Myocyte (in vitro differentiated cells): ENCODE results near the gene BTBD3. TPM values are rescaled to one million over a fixed set of nuclear protein-coding genes. Genes with fewer than 3 reads are reported as not detected.

Source experiments
- DNase-seq: peaks from one replicate; pipeline ENCODE4 v3.0.0-alpha.2; 2012; ENCODE audit warnings: low read depth
- polyA plus RNA-seq: library from polyadenylated mRNA; unstranded; fragments of >200 nt; gene quantifications from one replicate; pipeline ENCODE4 v1.2.1, GENCODE V29; 2012; ENCODE audit warnings: missing spikeins
- total RNA-seq: library from RNA; depleted of rRNA; stranded (reverse); fragments of >200 nt; gene quantifications from 2 replicates; pipeline ENCODE4 v1.2.3, GENCODE V29; 2014

Gene BTBD3
- 18.6 and 30.5 TPM in 2 replicates for total RNA-seq
- 5.8 TPM for polyA plus RNA-seq

DNA sequence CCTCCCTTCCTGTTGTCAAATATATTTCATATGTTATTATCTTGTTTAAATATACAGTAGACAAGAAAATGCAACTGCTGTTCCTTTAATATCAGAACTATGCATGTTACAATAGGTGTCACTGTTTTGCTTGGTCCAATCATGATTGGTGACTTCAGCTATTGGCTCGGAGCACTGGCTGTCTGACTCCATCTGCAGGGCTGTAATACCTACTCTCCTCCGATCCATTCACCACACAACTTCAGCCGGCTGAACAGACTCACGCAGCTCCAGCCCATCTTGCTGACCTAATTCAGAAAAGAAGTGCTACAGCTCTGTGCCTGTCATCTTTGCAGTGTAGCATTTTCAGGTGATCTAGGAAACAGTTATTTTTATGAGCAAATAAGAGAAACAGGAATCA, at the start of gene BTBD3:
TSS of gene BTBD3 (plus strand) at position 231 of the 400 bp plus-strand sequence. CDS start 383 bp downstream, outside the sequence.
- peak; percentile 34 for DNase-seq

DNA sequence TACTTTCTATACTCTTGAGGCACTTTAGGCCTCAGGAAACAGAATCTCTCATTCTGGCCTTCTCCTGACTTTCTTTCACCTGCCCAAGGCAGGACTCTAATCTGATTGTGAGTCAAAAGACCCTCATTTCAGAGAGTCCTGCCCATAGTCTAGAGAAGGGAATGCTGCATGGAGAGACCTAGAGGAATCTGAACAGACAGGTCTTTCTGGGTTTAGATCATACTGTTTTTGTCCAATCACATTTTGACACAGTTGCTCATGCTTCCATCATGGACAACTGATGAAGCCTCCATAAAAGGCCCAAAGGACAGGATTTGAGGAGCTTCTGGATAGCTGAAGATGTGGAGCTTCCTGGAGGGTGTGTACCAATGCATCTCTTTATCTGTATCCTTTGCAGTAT, 48.1 kb upstream of the BTBD3 start:
- no peak for DNase-seq

DNA sequence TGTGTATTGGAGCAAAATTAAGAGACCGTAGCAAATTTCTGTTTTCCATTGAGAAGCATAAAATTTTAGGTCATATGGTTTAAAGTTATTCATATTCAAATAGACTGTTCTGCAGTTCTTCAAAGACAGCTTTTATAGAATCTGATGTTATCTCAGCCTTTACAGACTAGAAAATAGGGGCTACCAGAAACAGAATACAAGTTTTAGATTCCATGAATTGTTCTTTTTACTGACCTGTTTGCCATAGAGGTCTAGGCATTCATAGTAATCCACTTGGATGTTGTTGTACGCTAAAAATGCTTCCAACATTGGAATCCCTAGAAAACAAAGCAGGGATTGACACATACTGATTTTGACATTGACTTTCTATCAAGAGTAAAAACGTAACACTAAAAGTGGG, 47.3 kb upstream of the BTBD3 start:
- no peak for DNase-seq

GRCh38 chr20:11876555-11876954, 41.1 kb upstream of the BTBD3 start:
- no peak for DNase-seq

- no peak for DNase-seq
These were observed 37.0 kb upstream of the BTBD3 start for GRCh38 chr20:11880680-11881079.

GRCh38 chr20:11881449-11881848, 36.2 kb upstream of the BTBD3 start:
- no peak for DNase-seq

DNA sequence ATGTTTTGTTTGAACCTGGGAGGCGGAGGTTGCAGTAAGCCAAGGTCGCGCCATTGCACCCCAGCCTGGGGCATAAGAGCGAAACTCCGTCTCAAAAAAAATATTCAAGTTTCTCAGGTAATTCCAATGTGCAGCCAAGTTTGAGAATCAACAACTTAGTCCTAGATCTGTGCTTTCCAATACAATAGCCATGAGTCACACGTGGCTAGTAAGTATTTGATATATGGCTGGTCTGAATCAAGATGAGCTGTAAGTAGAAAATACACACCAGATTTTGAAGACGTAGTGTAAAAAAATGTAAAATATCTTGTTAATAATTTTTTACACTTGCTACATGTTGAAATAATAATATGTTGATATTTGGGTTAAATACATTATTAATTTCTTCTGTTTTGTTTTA, 35.0 kb upstream of the BTBD3 start:
- DNase-seq = no peak

- no peak for DNase-seq
These were observed 29.0 kb upstream of the BTBD3 start for GRCh38 chr20:11888648-11889047.

GRCh38 chr20:11890331-11891076, 27.2 kb upstream of the BTBD3 start:
- peak; percentile 93 for DNase-seq

DNA sequence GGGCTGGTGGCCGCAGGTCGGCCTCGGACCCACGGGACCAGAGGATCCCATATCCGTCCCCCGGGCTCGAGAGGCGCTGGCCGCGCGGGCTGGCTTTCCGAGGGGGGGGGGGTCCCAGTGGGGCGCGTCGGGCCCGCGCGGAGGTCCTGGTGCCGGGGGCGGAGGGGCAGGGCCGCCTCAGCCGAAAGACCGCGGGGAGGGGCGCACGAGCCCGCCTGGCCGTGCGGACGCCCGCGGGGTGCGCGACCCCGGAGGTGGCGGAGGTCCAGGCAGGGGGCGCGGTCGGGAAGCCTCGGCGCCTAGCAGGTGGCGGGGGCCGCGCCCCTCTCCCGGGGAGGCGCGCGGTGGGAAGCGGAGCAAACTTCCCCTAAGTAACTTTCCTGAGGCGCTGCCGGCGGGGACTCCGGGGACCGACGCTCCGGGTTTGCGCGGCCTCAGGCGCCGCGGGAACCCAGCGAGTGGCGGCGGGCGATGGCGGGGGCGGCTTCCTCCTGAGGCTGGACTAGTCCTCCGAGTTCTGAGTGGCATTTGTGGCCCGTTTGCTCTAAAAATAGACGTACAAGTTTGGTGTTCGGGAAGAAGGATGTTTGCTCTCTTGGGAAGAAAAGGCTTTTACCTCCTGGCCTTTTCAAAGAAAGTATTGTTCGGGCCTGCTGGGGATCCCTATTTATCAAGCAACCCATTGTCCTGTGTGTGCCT, 26.5 kb upstream of the BTBD3 start:
- DNase-seq = peak; percentile 80

DNA sequence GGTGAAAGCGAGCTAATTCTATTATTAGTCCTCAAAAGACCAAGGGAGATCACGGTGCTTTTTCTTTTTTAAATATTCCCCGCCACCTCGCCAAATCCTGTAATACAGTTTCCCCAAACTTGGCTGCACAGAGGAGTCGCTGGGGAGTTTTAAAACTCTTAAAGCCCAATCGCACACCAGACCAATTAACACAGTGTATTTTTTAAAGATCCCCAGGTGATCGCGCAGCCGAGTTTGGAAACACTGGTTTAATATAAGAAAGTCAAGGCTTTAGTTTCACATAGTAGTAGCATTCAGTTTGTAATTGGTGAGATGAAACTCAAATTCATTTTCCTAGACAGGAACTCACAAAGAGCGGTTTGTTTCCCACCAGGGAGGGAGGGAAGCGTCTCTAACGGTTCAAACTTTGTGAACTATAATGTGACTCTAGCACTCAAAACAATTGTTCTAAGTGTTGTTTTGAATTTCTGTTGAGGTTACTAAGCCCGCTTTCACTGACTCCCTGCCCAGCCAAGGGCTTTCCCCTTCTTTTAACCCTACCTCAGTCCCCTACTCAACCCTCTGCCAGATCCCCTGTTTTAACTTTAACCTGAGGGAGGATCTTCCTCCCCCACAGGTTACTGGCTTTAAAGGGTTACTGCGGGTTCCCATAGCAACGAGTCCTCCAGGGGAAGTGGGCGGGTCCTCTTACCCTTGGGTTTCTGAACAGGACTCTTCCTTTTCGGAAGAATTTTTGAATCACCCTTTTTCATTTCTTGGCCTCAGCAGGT, 25.7 kb upstream of the BTBD3 start:
- peak; percentile 78 for DNase-seq

DNA sequence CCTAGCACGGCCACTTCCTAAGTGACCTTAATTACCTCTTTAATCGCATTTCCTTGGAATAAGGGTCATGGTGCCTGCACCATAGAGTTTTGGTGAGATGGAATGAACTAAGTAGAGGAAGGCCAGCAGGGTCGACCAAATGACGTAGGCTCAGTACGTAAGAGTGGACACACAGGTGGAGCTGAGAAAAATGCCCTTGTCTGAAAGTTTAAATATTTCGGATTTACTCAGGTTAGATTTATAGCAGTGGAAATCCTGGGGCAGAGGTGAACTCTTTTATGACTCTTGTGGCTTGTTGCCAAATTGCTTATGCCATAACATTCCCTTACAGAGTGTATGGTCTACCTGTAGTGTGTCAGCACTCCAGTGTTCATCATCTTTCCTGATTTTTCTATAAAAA, 23.6 kb upstream of the BTBD3 start:
- no peak for DNase-seq

GRCh38 chr20:11895861-11896387, 21.8 kb upstream of the BTBD3 start:
- peak; percentile 61 for DNase-seq

GRCh38 chr20:11901127-11901526, 16.6 kb upstream of the BTBD3 start:
- peak; percentile 92 for DNase-seq

DNA sequence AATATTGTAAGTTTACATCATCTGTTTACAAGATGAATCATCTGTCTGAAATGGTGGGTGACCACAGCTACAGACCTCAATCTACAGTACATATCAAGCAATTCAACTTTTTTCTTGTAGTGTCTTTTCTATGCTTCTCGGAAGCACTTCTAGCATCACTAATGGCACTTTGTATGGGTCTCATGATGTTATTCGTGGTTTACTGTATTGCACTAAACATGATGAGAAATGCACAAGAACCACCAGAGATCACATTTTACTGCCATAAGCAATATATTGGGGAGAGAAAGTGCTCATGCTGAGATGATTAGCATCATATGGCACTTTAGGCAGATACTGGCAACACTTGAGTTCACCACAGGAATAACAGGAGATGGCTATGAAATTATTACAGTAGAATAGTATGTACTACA, 15.4 kb upstream of the BTBD3 start:
- DNase-seq = no peak

DNA sequence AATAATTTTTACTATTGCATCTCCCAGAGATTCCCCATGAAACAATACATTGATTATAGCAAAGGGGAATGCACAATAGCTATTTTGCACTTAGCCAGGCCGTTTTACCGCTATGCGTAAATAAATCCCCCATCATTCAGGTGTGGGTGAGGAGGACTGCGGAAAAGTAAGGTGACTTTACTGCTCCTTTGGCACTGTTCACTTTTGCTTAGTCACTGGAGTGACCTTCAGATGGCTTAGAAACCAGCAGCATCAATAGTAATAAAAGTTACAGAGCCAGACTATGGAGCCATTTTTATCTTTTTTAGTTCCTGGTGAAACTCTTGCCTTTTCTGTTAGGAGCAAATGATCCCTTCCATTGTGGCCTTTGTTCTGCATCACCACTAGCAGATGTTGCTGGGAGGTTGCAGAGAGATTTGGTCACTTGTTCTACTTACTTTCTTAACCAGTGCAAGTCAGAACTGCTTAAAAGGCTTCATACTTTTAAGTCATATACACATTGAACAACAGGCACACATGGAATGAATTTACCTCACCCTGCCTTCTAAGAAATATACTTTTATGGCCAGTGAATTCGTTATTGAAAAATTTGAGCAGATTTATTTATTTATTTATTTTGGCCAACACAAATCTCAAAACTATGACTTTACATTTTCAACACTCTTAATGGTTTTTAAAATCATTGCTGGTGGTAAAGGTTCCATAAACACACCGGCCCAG, 12.1 kb upstream of the BTBD3 start:
- peak; percentile 35 for DNase-seq

DNA sequence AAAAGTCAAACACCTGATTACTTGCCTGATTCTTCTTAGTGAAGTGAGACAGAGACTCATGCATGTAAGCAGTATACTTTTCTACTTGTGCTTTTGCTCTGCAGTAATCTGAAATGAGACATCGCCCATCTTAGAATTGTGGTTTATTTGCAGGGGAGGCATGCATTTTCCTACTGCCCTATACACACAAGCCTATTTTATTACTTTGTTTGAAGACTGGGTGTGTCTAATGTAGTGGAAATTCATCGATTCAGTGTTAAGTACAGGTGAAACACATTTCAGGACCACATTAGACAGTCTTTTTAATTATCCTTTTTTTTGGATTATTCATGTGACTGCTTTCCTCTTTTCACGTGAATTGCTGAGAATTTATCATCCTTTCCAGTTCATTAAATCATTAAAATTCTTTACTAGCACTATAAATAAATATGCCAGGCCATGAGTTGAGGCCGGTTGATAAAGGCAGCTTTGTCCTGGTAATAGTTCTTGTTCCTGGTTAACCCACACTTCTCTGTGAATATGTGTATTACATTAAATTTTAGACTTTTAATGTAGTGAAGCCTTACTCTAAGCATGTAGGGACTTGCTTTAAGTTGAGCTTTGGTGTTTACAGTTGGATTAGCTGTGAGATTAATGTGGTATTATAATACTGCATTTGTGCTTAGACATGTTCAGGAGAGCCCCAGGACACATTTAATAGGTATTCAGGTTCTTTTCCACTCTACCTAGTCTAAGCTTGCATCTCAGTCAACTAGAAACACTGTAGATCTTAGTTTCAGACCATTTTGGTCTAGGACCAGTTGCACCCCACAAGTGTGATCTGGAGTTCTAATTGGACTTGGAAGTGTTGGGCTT, 10.8 kb upstream of the BTBD3 start:
- DNase-seq = no peak

- no peak for DNase-seq
These were observed 10.1 kb upstream of the BTBD3 start for GRCh38 chr20:11907621-11908020.

DNA sequence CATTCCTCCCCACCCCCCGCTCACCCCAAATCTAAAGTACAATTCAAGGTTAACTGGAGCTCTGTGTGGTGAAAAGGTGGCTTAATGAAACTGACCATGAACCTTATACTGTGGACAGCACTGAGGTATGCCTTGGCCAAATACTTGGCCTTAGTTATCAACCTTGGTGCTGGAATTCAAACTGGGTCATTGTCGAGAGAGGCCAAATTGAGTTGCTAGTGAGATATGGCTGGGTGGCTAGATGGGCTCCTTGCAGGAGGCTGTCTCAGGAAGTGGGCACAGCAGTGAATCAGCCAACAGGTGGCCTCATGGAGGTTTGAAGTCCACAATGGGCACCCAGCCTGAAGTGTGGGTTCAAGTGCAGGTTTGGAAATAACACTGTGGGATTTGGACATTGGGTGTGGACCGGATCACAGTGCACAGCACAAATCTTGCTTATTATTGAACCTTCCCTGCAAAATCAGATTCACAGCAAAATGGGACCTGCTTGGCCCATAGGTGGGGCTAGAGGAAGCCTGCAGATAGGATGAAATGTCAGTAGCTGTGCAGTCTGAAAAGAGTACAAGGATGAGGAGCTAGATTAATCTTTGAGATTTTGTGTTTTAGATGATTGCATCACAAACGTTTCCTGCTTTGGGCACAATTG, 5.6 kb upstream of the BTBD3 start:
- peak; percentile 29 for DNase-seq
